GM19351 (cell line): ENCODE data around the gene ABITRAM.
"Not testable (repeated sequence)": the region's sequence is repeated elsewhere in the genome, so short reads cannot be mapped to it uniquely, and the experiment has no call there.

Experiments
- ATAC-seq: cut with Tn5 transposase; IDR thresholded peaks from one replicate; pipeline ENCODE4 v1.9.1; 2021; ENCODE audit warnings: mild to moderate bottlenecking, moderate library complexity; ENCODE audit not compliant: unreplicated experiment

Gene ABITRAM

DNA sequence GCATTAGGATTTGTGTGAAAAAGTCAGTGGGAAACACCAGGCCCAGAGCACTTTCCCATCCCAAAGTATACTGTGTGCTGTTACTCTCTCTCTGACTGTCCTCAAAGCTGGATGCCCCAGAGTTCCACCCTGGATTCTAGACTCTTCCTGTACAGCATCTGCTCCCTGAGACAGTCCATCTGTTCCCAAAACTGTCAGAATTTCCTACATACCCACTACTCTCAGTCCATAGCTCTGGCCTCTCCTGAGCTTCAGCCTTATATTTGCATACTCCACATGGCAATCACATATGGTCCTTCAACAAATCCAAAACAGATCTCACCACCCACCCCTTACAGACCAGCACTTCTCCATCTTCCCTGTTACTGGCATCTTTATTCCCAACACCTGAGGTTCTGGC lies 9.7 kb upstream of the ABITRAM start:
- ATAC-seq: no peak

GRCh38 chr9:108928386-108928785 lies 5.8 kb upstream of the ABITRAM start:
- ATAC-seq: no peak

DNA sequence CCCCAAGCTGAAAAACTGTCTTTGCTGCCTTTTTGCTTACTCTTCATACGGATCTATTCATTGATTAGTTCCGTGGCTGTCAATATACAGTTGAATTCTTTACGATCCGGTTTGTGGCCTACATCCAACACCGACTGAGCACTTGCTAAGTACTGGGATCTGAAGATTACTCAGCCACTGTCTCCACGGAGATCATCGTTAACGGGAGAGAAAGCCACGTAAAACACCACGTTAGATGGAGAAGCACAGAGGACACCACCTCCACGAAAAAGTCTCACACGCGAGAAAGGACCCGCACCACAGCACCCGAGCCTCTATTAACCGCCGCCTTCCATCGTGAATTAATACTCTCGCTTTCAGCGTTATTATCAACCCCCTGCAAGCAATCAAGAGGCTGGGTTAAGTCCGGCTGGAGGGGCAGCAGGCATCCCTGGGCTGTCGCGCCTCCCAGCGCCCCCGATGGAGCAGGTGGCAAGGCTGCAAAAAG lies 926 bp upstream of the ABITRAM start:
- no peak for ATAC-seq

- peak; percentile 86 for ATAC-seq
Observed at GRCh38 chr9:108933718-108934322, 380 bp upstream of the ABITRAM start, which contains the start of gene ELP1. Gene ELP1, minus strand, starts transcription at chr9:108934124. Its CDS starts 2,978 bp downstream, at chr9:108931146.

DNA sequence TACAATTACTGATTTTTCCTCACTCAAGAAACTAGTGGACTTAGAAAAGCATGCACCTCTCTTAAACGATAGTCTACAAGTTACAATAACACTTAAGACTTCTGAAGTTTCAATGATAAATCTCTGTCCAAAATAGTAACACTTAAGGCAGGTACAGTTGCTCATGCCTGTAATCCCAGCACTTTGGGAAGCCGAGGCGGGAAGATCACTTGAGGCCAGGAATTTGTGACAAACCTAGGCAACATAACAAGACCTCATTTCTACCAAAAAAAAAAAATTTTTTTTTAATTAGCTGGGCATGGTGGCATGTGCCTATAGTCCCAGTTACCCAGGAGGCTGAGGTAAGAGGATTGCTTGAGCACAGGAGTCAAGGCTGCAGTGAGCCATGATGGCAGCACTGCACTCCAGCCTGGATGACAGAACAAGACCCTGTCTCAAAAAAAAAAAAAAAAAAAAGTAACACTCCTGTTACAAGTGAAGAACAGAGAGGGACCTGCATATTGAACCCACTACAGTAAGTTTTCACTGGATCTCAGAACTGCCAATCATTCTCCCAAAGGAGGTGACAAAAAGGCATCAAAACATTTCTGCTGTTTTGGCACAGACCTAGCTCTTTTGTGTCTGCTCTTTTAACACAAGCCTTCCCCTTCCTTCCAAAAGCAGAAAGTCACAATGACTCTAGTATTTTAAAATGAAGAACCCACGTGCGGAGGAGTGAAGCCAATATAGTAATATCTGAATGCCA lies 3.5 kb downstream of the ABITRAM start:
- no peak for ATAC-seq

DNA sequence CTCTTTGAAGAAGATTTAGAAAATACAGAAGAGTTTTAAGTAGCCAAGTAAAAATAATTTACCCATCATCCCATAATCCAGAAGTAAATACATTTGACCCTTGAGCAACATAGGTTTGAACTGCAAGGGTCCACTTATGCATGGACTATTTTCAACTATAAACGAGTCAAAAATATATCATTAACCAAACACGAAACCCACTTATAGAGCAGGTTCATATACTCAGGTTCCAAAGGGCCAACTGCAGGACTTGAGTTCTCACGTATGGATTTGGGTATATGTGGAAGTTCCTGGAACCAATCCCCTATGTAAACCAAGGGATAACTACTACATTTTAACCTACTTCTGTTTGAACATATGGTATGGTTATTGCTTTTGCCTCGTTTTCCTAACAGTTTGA lies 5.8 kb downstream of the ABITRAM start:
- no peak for ATAC-seq

DNA sequence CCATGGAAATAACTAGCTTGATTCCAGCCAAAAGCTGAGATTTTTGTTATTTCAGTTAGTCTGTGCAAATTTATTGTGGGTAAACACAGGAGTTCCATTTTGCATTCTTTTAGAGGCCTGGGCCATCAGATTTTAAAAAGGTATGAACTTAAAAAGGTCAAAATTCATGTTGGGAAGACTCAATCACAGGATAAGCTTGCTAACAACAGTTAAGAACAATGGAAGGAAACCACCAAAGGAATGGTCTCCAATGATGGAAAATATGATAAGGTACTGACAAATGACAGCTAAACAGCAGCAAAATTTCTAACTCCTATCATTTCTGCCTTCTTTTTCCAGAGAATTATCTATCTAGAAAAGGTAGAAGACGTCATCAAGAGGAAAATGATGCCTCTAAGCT lies 16.0 kb downstream of the ABITRAM start:
- no peak for ATAC-seq

DNA sequence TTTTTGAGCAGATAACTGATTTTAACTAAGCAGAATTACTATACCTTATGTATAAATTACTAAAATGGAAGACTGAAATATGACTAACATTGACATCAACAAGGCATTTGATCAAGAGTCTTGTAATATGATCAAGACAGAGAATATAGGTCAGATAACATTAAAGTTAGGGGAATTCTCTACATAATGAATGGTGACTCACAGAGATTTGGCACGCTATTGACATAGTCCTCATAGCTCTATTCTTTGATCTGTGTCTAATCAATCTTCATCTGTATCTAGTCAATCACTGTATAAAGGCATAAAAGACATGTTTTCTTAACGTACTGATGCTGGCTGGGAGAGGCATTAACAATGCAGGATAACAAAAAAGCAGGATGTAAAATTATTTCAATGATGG lies 17.4 kb downstream of the ABITRAM start:
- no peak for ATAC-seq

DNA sequence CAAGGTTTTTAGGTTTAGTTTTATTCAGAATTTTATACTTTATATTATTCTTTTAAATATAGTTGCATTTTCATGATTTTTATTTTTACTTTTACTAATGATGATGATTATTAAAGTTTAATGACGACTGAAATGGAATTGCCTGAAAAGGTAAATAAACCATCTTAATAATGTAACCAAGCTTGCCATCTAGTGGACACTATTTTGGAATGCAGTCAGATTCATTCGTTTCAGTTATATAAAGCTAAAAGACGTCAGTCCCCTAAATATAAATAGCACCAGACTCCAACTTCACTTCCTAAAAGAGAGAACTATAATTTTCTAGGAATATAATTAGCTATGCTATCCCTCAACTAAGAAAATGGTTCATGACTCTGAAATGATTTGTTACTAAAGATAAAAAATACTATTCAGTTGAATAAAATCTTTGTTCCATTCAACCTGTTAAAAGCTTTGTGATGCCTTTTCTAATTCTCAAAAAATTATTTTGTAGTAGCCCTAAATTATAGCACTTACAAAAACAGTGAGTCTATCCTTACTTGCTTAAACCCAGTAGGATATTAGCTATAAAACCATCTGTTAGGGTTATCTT lies 19.9 kb downstream of the ABITRAM start:
- no peak for ATAC-seq

- no peak for ATAC-seq
Observed at GRCh38 chr9:108956022-108956630, 21.9 kb downstream of the ABITRAM start.

- ATAC-seq: peak; percentile 43
Observed at GRCh38 chr9:108956631-108957026, 22.4 kb downstream of the ABITRAM start.

DNA sequence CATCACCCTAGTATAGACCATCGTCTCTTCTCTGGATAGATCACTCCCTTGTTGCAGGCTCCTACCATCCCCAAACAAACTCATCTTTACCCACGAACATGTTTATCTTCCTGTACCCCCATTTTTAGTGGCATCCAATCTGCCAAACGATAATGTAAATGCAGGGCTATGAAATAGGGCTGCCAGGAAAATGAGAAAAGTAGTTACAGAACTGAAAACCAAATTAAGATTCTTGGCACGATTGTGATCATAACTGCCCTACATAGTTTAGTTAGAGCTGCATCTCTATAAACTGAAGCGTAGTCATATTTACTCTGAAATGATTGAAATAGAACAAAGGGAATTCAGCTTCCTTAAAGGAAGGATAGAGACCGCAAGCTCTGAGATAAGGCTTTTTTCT lies 26.1 kb downstream of the ABITRAM start:
- no peak for ATAC-seq

GRCh38 chr9:108961151-108961550 lies 27.0 kb downstream of the ABITRAM start:
- no peak for ATAC-seq

- ATAC-seq: no peak
Observed at GRCh38 chr9:108963459-108964143, 29.4 kb downstream of the ABITRAM start.

DNA sequence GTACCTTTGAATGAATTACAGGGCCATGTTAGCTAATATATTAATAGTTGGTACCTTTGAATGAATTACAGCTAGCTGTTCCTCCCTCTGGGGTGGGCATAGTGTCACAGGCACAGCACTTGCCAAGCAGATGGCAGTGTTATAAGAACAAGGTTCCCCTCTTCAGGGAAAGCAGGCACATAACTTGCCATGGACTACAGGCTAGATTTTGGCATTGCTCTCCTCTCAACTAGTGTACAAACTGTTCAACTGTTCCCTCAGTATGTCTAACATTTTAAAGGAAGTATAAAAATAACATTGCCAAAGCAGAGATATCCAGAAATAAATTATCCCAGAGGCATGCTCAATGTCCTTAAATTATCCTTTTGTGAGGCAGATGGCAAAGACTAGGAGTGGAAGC lies 33.7 kb downstream of the ABITRAM start:
- no peak for ATAC-seq

DNA sequence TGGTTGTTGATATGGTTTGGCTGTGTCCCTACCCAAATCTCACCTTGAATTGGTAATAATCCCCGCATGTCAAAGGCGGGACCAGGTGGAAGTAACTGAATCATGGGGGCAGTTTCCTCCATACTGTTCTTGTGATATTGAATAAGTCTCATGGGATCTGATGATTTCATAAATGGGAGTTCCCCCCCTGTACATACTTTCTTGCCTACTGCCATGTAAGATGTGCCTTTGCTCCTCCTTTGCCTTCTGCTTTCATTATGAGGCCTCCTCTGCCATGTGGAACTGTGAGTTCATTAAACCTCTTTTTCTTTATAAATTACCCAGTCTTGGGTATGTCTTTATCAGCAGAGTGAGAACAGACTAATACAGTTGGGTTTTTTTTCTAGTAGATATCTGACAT lies 37.2 kb downstream of the ABITRAM start:
- ATAC-seq: not testable (repeated sequence)

GRCh38 chr9:108972186-108972585 lies 38.0 kb downstream of the ABITRAM start:
- no peak for ATAC-seq

GRCh38 chr9:108972626-108973209 lies 38.5 kb downstream of the ABITRAM start:
- no peak for ATAC-seq

DNA sequence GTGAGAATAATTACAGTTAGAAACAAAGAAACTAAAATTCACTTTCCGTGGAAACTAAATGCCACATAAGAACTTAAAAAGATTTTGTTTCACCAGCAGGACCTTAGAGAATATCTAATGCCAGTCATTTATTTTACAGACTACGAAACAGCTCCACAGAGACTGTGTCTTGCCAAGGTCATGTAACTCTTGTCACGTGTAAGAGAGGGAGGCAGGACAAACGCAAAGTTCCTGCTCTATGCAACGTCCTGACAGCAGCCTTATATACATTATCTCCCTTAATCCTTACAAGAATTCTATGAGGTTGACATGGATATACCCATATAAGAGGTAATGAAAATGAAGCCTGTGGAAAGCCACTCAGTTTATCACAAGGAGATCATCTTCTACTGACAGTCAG lies 39.7 kb downstream of the ABITRAM start:
- ATAC-seq: no peak

GRCh38 chr9:108978205-108978604 lies 44.0 kb downstream of the ABITRAM start:
- no peak for ATAC-seq

DNA sequence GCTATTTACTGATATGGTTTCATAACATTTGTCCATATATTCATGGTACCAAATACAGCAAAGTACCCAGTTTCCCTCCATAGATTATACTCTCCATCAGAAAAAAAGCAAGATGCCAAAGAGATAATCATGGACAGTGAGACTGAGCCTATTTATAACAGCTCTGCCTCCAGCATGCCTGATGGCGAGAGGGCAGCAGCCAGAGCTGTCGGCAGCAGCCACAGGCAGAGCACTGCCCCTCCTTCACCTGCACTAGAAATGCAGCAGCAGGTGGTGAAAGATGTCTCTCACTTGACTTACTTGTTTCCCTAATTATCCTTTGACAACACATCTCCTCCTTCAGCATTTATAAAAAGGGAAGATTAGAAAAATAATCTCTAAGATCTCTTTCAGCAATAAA lies 46.7 kb downstream of the ABITRAM start:
- ATAC-seq: no peak
